Posterior cingulate gyrus (tissue), 11 donors: Measurements from ENCODE around the gene PLXND1.

Experiments
- DNase-seq, 10 donors: peaks; one replicate each; pipeline versions ENCODE4 v3.0.0 to v3.0.0-alpha.2; 2020 to 2021; ENCODE audit warnings: mixed read lengths in 3 of 10
- intact Hi-C: fragments of 100-400 bp; cut with DNase I; formaldehyde crosslinking; loops from one replicate; pipeline ENCODE4 v1.15.1; 2023

PLXND1 gene

DNA sequence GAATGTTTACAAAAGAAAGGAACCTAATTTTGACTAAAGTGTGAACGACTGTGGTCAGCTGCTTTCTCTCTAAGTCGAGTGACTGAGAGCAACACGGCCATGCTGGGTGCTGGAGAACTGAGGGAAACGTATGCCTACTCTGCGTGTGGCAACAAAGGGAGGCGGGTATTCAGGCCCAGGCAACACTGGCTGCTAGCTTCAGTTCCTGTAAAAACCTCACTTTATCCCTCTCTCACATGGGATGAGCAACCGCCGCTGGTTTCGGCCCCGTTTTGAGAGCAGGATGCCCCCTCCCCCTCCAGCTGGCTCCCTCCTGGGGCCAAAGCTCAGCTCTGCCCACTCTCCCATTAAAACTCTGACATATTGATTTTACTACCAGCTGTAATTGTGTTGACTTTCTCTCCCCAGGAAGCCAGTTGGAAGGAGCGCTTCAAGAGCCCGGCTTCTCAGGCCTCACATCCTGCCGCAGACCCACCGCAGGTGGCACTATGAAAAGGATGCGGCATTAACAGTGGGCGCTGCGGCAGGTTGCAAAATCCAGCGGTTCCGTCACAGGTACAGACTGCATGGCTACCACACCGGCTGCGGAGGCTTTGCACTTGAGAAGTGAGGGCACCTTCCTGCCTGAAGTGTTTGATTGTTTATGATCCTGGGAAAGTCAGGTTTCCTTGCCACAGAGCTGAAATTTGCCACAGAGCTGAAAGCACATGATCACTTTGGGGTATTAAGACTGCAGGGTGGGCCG, 12.7 kb downstream of the PLXND1 start:
- DNase-seq, result no peak
- intact Hi-C loops, result no loop called here

DNA sequence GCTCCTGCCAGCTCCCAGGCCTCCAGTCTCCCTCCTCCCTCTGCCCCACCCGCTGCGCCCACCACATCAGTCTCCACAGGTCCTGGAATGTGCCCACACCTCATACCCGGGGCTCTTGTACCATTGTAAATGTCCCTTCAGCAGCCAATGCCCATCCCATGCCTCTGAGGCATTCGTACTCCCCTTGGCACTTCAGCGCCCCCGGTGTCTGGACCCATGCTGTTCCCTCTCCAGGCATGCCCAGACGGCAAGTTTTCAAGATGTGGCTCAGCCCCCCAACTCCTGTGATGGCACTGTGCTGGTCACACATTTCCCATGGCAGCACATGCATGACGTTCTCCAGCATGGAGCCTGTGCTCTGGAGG, 13.3 kb downstream of the PLXND1 start:
- DNase-seq, result no peak
- intact Hi-C loops, result no loop called here

- intact Hi-C loops, result no loop called here
- peak in 1 of 10 donors; percentile 56 for DNase-seq
Observed at GRCh38 chr3:129592381-129593131, 13.9 kb downstream of the PLXND1 start.

GRCh38 chr3:129591932-129592331, 14.5 kb downstream of the PLXND1 start:
- intact Hi-C loops, result no loop called here
- no peak for DNase-seq

DNA sequence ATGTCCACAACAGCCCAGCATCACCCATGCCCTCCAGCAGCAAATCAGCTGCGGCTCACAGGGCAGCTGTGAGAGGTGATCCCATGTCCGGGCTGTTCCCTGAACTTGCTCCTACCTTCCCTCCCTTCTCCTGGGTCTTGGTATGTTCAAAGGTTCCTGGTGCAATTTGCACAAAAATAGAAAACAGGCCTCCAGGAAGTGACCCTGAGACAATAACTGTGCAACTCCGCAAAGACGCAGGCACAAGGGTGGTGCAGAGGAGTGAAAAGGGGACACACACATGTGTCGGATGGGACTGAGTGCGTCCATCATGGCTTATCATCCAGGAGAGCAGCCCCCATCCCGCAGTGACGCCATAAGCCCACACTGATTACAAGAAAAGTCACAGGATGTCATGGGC, 16.3 kb downstream of the PLXND1 start:
- intact Hi-C loops, result no loop called here
- no peak for DNase-seq

DNA sequence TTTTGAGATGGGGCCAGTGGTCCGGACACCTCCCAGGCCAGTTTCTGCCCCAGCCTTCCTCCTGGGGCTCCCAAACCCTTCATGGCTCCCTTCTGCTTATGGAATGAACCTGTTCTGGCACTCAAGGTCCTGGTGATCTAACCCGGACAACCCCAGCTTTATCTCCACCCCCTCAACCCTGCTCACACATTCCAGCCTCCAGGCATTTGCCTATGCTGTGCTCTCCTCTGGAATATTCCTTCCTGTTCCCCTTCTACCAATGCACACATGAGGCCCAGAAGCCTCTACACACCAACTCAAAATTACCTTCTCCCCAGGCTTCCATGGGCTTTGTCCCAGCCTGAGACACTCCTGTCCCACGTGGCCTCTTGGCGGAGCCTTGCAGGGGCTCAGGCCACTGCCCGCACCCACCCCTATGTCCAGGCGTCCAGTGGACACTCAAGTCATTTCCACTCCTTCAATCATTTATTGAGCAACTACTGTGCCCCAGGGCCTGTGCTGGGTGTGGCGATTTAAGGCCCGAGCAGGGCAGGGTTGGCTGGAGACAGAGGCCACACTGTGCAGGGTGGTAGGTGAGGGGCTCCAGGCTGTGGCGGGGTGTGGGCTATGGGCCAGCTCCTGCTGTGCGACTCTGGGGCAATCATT, 18.8 kb downstream of the PLXND1 start:
- no peak for DNase-seq
- intact Hi-C loops, result no loop called here

GRCh38 chr3:129586746-129587430, 19.6 kb downstream of the PLXND1 start:
- intact Hi-C loops, result no loop called here
- no peak for DNase-seq

DNA sequence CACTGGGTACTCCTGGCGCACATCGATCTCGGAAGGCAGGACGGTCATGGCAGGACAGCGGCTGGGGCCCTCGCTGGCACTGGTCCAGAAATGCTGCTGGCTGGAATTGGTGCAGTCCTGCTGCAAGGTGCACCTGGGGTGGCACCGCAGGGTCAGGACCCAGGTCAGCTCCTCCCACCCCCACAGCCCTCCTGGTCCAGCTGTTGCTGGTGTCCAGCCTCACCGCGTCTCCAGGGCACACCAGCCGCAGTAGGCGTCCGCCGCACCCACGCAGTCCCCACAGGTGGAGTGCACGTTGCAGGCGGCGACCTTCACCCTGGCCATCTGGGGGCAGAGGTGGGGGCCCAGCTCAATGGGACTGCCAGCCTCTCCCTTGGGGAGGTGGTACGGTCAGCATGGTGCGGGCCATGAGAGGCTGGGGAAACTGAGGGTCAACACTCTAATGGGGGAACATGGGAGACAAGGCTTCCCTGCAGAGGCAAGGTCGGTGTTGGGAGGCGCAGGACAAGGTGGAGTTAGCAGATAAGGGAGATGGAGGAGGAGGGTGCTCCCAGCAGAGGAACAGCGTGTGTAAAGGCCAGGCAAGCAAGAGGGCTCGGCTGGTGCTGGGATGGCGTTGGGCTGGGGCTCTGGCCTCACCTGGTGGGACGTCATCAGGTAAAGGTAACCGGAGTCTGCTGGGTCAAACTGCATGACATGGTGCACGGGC, 20.4 kb downstream of the PLXND1 start:
- intact Hi-C loops, result no loop called here
- no peak for DNase-seq

DNA sequence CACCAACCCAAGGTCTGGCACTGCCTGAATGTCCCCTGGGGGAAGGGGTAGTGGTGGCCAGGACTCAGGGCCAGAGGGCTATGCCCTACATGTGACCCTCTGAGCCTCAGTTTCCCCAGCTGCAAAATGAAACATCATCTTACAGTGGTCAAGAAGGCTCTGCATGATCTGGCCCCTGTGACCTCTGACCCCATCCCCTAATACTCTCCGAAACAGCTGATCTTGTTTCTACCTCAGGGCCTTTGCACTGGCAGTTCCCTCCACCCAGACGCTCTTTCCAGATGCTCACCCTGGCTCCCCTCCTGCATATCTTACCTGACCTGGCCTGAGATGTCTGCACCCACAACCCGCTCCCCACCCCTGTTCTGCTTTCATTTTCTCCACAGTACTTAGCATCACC, 21.8 kb downstream of the PLXND1 start:
- DNase-seq, result no peak
- intact Hi-C loops, result no loop called here

DNA sequence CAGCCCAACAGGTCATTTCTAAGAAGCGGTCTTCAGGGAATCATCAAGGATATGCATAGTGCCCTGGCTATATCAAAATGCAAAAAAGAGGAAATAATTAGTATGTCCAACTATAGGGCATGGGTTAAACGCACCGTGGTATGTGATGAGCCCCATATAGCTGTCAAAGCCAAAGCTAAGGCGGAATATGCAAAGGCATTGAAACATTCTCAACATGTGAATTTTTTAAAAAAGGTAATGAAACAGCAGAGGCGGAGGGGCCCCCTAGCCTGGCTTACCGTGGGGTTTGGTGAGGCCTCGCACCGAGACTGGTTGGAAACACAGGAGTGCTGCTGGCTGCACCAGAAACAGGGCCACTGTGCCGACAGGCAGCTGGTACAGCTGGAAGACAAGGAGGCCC, 23.2 kb downstream of the PLXND1 start:
- no peak for DNase-seq
- intact Hi-C loops, result no loop called here

- DNase-seq, result no peak
- intact Hi-C loops, result no loop called here
Observed at GRCh38 chr3:129582799-129583198, 23.7 kb downstream of the PLXND1 start.

DNA sequence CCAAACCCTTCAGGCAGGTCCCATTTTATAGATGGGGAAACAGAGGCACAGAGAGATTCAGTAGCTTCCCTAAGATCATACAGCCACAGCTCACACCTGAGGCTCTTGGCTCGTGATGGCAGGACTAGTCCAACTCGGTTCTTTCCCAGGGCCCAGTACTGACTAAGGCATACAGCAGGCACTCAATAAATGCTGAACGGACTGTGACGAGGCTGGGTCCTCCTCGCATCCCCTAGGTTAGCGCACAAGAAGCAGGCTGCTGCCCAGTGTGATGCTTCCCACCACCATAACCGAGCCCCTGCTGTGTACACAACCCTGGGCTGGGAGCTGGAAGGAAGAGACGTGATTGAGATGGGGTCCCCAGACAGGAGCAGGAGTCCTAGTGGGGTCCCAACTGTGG, 24.9 kb downstream of the PLXND1 start:
- intact Hi-C loops, result no loop called here
- DNase-seq, result no peak

- intact Hi-C loops, result no loop called here
Observed at GRCh38 chr3:129579991-129580390, 26.5 kb downstream of the PLXND1 start.

GRCh38 chr3:129577925-129578786, 28.3 kb downstream of the PLXND1 start:
- intact Hi-C loops, result no loop called here
- no peak for DNase-seq

More at GRCh38 chr3:129579991-129580390, 26.5 kb downstream of the PLXND1 start:
- DNase-seq, result no peak

GRCh38 chr3:129577366-129577765, 29.1 kb downstream of the PLXND1 start:
- intact Hi-C loops, result no loop called here
- no peak for DNase-seq

DNA sequence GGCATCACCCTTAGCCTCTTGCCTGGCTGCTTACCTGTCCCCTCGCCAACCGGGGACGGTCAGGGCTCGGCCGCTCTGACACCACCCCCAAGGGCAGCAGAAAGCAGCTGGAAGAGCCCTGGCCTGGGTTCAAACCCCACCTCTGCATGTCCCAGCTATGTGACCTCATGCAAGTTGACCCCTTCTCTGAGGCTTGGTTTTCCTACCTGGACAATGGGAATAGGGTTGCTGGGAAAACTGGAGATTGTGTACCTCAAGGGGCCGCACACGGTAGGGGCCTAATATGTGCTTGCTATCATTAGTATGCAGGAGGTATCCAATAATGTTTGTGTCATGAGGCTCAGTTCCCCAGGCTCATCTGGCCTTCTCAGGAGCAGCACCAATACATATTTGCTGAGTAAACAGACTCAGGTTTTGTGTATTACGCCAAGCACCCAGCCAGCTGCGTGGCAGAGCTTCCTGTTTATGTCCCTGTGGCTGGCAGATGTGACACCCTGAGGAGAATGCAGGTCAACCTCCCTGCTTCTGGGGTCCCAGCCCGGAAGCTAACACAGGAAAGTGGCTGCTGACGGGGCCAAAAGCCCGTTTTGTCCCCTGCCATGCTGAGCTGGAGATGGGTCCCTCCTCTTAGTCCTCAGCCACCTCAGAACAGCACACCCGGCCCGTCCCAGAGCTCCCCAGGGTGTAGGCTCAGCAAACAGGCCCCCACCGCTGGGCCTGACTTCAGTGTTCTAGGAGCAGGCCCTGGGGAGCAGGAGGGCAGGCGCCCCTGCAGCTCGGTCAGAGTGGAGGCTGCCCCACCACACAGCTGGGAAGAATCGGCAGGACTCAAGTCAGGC, 29.7 kb downstream of the PLXND1 start:
- intact Hi-C loops, result no loop called here
- DNase-seq, result no peak

DNA sequence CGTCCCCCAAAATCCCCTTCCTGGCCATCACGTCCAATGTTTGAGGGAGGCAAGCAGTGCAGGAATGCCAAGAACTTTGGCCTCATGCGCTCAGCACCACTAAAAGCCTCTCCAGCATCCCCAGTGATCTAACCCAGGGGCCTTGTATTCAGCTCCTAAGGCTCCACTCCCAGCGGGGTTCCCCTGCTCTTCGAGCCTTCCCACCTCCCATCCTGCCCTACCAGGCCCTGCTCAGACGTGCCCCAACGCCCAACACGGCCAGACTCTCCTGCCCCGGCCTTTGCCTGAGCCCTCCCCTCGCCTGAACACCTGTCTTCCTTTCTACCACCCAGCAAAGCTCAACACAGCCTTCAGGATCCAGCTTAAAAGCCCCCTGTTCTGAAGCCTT, 30.5 kb downstream of the PLXND1 start:
- intact Hi-C loops, result no loop called here
- DNase-seq, result no peak

DNA sequence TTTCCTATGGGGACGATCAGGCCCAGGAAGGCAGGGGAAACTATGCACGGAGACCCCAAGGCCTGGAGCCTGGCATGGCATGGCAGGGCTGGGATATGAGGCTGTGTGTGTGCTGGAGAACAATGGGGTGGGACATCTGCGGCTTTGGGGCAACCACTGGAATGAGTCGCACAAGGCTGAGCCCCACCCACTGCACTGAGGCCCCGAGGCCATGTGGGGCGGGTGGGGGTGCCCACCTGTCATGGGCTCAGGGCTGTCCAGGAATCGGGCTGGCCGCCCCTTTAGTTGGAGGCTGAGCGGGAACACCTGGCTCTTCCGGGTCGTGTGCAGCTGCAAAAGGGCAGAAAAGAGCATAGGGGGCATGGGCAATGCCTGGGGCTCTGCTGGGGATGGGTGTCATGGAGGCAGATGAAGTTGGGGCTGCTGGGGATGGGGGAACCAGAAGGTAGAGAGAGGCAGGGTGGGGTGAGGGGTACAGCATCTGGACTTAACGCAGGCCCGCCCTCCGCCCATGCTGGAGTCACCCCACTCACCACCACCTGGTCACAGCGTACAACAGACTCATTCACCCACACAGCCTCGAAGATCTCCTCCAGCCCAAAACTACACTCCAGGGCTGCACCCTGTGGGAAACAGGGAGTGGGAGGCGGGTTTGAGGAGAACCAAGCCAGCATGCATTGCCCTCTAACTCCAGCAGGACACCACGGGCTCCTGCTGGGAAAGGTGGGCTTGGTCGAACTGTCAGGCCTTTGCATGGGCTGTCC, 31.1 kb downstream of the PLXND1 start:
- intact Hi-C loops, result no loop called here

More for the DNA sequence above, 31.1 kb downstream of the PLXND1 start:
- no peak for DNase-seq
